Parathyroid adenoma (tissue), 2 donors: ENCODE data around the gene ITPKB.
"Not testable (repeated sequence)": the region's sequence is repeated elsewhere in the genome, so short reads cannot be mapped to it uniquely, and the experiment has no call there.

Experiments used
- H2AFZ ChIP-seq: fragments of 300-600 bp; sonication (generic); one replicate; pipeline ENCODE4 v1.7.0; 2017; ENCODE audit warnings: antibody characterized with exemption, mild to moderate bottlenecking
- H3K27ac ChIP-seq: fragments of 300-600 bp; sonication (generic); one replicate; pipeline ENCODE4 v1.7.0; 2017
- H3K27me3 ChIP-seq: fragments of 300-600 bp; sonication (generic); one replicate; pipeline ENCODE4 v1.7.0; 2017; ENCODE audit warnings: low read length; ENCODE audit not compliant: control insufficient read depth, insufficient read depth
- H3K36me3 ChIP-seq: fragments of 300-600 bp; sonication (generic); one replicate; pipeline ENCODE4 v1.7.0; 2017; ENCODE audit warnings: low read length; ENCODE audit not compliant: control insufficient read depth, insufficient read depth
- H3K4me1 ChIP-seq: fragments of 300-600 bp; sonication (generic); one replicate; pipeline ENCODE4 v1.7.0; 2017; ENCODE audit warnings: control low read depth
- H3K4me2 ChIP-seq: fragments of 300-600 bp; sonication (generic); one replicate; pipeline ENCODE4 v1.7.0; 2017; ENCODE audit warnings: low read length
- H3K4me3 ChIP-seq: fragments of 300-600 bp; sonication (generic); one replicate; pipeline ENCODE4 v1.7.0; 2017; ENCODE audit warnings: low read depth, low read length
- H3K79me2 ChIP-seq: fragments of 300-600 bp; sonication (generic); one replicate; pipeline ENCODE4 v1.7.0; 2017; ENCODE audit warnings: control low read depth
- H3K9ac ChIP-seq: fragments of 300-600 bp; sonication (generic); one replicate; pipeline ENCODE4 v1.7.0; 2017; ENCODE audit warnings: mild to moderate bottlenecking
- H3K9me3 ChIP-seq: fragments of 300-600 bp; sonication (generic); one replicate; pipeline ENCODE4 v1.7.0; 2017; ENCODE audit warnings: low read length; ENCODE audit not compliant: control insufficient read depth
- CTCF ChIP-seq: fragments of 300-600 bp; sonication (generic); IDR thresholded peaks from one replicate; pipeline ENCODE4 v1.7.0; 2017; ENCODE audit warnings: antibody characterized with exemption, mild to moderate bottlenecking
- donor health status: primary hyperparathyroidism.

The ITPKB gene

GRCh38 chr1:226722240-226722900, 16.7 kb downstream of the ITPKB start:
- TF ChIP-seq CTCF = no peak
- Histone ChIP-seq H2AFZ (no peak overlapping the region), H3K79me2 (peaks cover 5% of the 10 kb centered on the region), H3K4me3 (no peak overlapping the region), H3K9ac (no peak overlapping the region), H3K4me2 (no peak overlapping the region), H3K4me1 (no peaks in the 10 kb centered on the region), H3K27ac (no peak overlapping the region), H3K27me3 (no peaks in the 10 kb centered on the region), H3K9me3 (no peaks in the 10 kb centered on the region), H3K36me3 (no peaks in the 10 kb centered on the region)

- not testable (repeated sequence) for H3K4me2 ChIP-seq, H3K79me2 ChIP-seq, H3K4me3 ChIP-seq, H2AFZ ChIP-seq, H3K36me3 ChIP-seq, H3K9me3 ChIP-seq, H3K27me3 ChIP-seq, H3K9ac ChIP-seq, H3K27ac ChIP-seq, H3K4me1 ChIP-seq
Measured at GRCh38 chr1:226720574-226720973, 18.5 kb downstream of the ITPKB start.

GRCh38 chr1:226719596-226720387, 19.3 kb downstream of the ITPKB start:
- Histone ChIP-seq H3K4me3 (no peak overlapping the region), H3K27ac (no peak overlapping the region), H3K36me3 (no peaks in the 10 kb centered on the region), H3K4me1 (no peaks in the 10 kb centered on the region), H3K27me3 (no peaks in the 10 kb centered on the region), H3K79me2 (no peaks in the 10 kb centered on the region), H3K4me2 (no peak overlapping the region), H3K9ac (no peak overlapping the region), H3K9me3 (no peaks in the 10 kb centered on the region), H2AFZ (no peak overlapping the region)
- no peak for TF ChIP-seq CTCF

GRCh38 chr1:226717256-226717909, 21.7 kb downstream of the ITPKB start:
- Histone ChIP-seq H3K27ac (no peak overlapping the region), H3K4me2 (no peak overlapping the region), H3K27me3 (no peaks in the 10 kb centered on the region), H3K79me2 (no peaks in the 10 kb centered on the region), H3K36me3 (no peaks in the 10 kb centered on the region), H3K4me1 (no peaks in the 10 kb centered on the region), H3K4me3 (no peak overlapping the region), H3K9ac (no peak overlapping the region), H3K9me3 (no peaks in the 10 kb centered on the region), H2AFZ (no peak overlapping the region)
- no peak for TF ChIP-seq CTCF

- Histone ChIP-seq H3K4me2 (no peak overlapping the region), H3K79me2 (no peaks in the 10 kb centered on the region), H3K27ac (no peak overlapping the region), H3K36me3 (no peaks in the 10 kb centered on the region), H3K9me3 (no peaks in the 10 kb centered on the region), H3K4me3 (no peak overlapping the region), H2AFZ (no peak overlapping the region), H3K9ac (no peak overlapping the region), H3K27me3 (no peaks in the 10 kb centered on the region), H3K4me1 (no peaks in the 10 kb centered on the region)
- no peak for TF ChIP-seq CTCF
Measured at GRCh38 chr1:226716577-226716976, 22.5 kb downstream of the ITPKB start.
